ENCODE results near the gene EFNA4.
A peak's percentile ranks its signal among the peaks of the same experiment; 100 is the strongest.

Gene EFNA4

DNA sequence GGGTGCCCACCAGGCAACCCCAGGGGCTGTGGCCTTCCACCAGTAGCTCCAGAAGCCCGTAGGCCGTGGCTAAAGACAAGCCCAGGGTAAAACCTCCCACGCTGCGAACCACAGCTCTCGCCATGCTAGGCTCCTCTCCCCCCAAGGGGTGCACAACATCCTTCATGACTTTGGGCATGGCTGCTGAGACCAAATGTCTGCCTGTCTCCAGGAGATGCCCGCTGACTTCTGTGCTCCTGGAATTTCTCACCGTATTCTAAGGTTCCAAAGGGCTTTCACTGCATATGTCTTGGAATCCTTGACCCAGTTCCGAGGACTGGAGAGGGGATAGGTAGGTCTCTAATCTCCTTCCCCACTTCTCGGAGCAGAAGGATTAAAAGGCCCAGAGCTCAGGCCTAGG is 30.0 kb upstream of the EFNA4 start, which contains the start of the genes DCST1 and DCST2:
TSS of gene DCST1 (plus strand) at position 301 of the 400 bp plus-strand sequence. CDS start 213 bp downstream, outside the sequence.
TSS of gene DCST2 (minus strand) at position 258 of the 400 bp plus-strand sequence. CDS start at position 178, 80 bp downstream.
- no peak for DNase-seq (ENCODE audit: low read depth)

DNA sequence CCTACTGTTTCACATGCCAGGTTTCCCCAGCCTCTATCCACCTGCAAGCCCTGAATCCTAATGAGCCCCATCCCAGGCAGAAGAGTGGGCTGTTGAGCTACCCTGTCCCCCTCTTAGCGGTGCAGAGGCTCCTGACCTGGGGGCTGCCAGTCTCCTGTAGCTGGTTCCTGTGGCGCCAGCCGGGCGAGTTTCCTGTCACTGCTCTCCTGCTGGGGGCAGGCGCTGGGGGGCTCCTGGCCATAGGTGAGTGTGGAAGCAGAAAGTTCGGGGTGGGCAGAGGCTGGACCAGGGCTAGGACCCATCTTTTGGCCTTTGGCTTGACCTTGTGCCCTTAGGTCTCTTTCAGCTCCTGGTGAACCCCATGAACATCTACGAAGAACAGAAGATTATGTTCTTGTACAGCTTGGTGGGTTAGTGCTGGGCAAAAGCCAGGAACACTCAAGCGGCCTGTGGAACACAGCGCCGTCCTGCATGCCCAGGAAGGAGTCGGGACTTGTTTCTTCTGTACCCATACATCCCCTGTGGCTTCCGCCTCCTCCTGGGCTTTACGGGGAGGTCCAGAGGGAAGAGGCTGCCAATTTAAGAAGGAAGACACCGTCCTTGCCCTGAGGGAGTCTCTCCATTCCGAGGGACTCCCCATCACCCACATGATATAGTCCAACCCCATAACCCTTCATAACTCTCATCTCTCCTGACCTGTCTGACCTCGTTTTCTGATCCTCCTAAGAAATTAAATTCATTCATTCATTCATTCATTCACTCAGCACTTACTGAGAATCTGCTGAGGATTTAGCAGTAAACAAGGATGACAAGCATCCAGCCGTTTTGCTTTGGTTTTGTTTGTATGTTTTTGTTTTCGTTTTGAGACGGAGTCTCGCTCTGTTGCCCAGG is 29.0 kb upstream of the EFNA4 start:
- no peak for DNase-seq (ENCODE audit: low read depth)

DNA sequence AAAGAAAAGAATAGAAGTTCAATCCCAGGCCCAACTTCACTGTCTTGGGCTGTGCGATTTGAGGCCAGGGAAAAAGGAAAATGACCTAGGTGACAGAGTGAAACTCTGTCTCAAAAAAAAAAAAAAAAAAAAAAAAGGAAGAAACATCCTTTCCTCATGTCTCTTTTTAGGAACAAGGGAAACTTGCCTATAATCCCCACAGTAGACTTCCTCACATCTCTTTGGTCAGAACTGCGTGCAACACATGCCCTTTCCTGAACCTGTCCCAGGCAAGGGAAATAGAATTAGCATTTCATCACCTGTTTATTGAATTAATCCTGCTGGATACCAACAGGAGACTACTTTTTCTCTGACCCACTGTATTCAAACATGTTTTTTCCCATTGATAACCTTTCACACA is 27.6 kb upstream of the EFNA4 start:
- DNase-seq (ENCODE audit: low read depth) = no peak

DNA sequence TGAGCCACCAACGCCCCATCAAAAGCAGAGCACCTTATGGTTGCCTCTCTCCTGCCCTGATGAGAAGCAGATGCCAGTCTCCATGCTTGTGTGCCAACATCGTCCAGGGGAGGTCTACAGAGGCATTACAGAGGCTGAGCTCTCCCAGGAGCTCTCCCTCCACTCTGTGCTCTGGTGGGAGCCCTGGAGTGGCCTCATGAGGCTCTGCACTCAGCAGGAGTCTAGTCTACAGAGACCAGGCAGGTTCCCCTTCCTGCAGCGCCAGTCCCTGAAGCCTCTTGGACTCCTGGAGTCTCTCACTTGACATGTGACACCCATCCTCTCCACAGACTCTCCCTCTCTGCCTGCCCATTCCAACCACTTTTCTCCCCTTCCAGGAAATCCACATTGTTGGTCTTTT is 26.5 kb upstream of the EFNA4 start:
- DNase-seq (ENCODE audit: low read depth) = no peak

- no peak for DNase-seq (ENCODE audit: low read depth)
These were observed 25.6 kb upstream of the EFNA4 start for GRCh38 chr1:155037851-155038441.

- no peak for DNase-seq (ENCODE audit: low read depth)
These were observed 24.8 kb upstream of the EFNA4 start for GRCh38 chr1:155038602-155039307.

DNA sequence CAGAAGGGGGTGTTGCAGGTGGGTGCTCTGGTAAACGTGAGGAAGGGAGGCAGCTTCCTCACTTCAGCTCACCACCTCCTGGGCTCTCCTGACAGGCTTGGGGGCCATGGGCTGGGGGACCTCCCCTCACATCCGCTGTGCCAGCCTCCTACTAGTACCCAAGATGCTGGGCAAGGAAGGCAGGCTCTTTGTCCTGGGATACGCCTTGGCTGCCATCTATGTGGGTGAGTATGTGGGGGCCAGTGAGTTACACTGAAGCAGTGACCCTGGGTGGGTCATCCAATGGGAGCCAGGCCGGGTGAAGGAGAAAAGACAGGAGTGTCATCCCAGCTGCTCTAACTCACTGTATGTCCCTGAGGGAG is 24.3 kb upstream of the EFNA4 start:
- DNase-seq (ENCODE audit: low read depth) = no peak

DNA sequence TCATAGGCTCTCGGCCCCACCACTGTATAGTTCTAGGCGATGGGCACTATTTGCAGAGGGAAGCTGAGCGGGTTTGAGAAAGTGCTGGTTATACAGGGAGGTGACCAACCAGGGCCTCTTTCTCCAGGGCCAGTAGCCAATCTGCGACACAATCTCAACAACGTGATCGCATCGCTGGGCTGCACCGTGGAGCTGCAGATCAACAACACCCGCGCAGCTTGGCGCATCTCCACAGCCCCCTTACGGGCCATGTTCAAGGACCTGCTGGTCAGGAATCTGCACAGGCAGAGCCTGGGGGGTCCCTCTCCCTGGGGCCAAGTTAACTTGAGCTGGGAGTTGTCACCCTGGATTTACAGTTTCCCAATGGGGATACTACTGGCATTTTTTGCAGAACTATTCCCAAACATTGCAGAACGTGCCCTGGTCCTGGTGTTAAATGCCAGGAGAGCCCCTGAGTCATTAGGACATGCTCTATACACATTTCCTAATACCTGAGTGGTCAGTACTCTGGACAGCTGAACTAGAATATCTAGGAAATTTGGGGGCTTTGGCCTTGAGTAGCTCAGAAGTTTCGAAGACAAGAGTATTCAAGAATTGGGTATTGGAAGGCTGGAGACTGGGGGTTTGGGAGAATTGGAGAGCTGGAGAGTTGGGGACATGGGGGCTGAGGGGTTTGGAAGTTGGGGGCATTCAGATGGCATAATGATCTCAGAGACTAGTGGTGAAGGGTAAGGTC is 23.0 kb upstream of the EFNA4 start:
- no peak for DNase-seq (ENCODE audit: low read depth)

GRCh38 chr1:155042789-155043188 is 20.8 kb upstream of the EFNA4 start:
- no peak for DNase-seq (ENCODE audit: low read depth)

DNA sequence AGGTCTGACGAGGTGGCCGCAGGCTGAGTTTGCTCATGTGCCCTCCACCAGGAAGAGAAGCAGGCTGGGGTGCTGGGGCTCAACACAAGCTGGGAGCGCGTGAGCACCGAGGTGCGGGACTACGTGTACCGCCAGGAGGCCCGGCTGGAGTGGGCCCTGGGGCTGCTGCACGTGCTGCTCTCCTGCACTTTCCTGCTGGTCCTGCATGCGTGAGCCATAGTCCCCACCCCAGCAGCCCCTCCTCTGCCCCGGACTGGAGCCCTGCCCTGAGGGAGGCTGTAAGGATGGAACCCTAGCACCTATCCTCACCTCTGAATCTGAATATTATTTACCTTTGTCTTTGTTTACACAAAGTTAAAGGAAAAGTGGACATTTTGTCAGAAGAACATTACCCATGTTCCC is 20.2 kb upstream of the EFNA4 start:
- no peak for DNase-seq (ENCODE audit: low read depth)

DNA sequence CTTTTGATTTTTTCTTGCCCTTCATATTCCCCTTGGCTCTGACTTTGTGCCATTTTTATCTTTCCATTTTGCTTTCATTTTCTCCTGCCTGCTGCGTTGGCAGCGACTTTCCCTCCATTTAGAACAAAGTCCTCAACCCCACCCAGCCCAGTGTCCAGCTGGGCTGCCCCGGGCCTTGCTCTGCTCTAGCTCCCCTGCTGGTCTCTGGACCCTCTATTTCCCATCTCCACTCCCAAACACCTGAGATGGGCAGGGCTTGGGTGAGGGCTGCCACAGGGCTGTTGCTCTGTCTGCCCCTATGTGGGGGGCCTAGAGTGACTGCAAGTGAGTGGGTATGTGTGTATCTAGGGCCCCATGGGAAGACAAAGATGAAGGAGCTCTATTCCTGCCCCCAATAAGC is 19.7 kb upstream of the EFNA4 start:
- DNase-seq (ENCODE audit: low read depth) = no peak

DNA sequence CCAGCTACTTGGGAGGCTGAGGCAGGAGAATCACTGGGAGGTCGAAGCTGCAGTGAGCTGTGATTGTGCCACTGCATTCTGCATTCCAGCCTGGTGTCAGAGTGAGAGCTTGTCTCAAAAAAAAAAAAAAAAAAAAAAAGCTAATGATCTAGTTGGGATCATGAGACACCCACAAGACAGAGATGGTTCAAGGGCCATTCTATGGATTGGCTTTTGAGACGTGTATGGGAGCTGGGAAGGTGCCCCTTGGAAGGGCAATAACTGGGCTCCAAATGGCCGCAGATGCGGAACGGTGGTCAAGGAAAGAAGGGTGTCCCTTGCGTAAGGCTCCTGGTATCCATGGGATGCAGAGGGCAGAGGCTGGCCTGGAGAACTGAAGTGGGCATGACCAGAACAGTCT is 19.2 kb upstream of the EFNA4 start:
- no peak for DNase-seq (ENCODE audit: low read depth)

GRCh38 chr1:155044812-155045657 is 18.5 kb upstream of the EFNA4 start:
- no peak for DNase-seq (ENCODE audit: low read depth)

GRCh38 chr1:155048449-155049334 is 14.8 kb upstream of the EFNA4 start:
- DNase-seq (ENCODE audit: low read depth) = no peak

- no peak for DNase-seq (ENCODE audit: low read depth)
These were observed 13.6 kb upstream of the EFNA4 start for GRCh38 chr1:155049651-155050559.

- peak; percentile 57 for DNase-seq (ENCODE audit: low read depth)
These were observed 12.8 kb upstream of the EFNA4 start, which contains the start of gene ADAM15 for GRCh38 chr1:155050560-155051341. TSS of gene ADAM15 (plus strand) at chr1:155051316. CDS start at chr1:155051387, 71 bp downstream.

- no peak for DNase-seq (ENCODE audit: low read depth)
These were observed 12.2 kb upstream of the EFNA4 start for GRCh38 chr1:155051342-155051776.

- DNase-seq (ENCODE audit: low read depth) = no peak
These were observed 11.7 kb upstream of the EFNA4 start for GRCh38 chr1:155051777-155052398.

All from stimulated activated CD8-positive, alpha-beta memory T cell treated with anti-CD3 and anti-CD28 coated beads, Interleukin-15, amount 100 ng/mL, for 1 hour (primary cell).